RWPE2 (cell line): ENCODE results near the gene CCSER2.
A peak's percentile ranks its signal among the peaks of the same experiment; 100 is the strongest.

ENCODE experiments used
- ATAC-seq: fragments of 200-7000 bp; cut with Tn5 transposase; 3 replicates; pipeline ENCODE4 v1.9.1; 2021; ENCODE audit warnings: low read depth
- DNase-seq: peaks from one replicate; pipeline ENCODE4 v3.0.0-alpha.2; 2020; ENCODE audit warnings: low spot score
- H3K27ac ChIP-seq: fragments of 450-650 bp; 2 replicates; pipeline ENCODE4 v1.5.1; 2017; ENCODE audit warnings: mild to moderate bottlenecking; ENCODE audit not compliant: poor library complexity, severe bottlenecking
- H3K27me3 ChIP-seq: fragments of 250-450 bp; sonication (Bioruptor Pico); 2 replicates; pipeline ENCODE4 v1.5.1; 2021; ENCODE audit warnings: mild to moderate bottlenecking, moderate library complexity; ENCODE audit not compliant: insufficient read depth, poor library complexity, severe bottlenecking
- H3K36me3 ChIP-seq: fragments of 250-450 bp; sonication (Bioruptor Pico); 2 replicates; pipeline ENCODE4 v1.5.1; 2020; ENCODE audit warnings: low read depth, mild to moderate bottlenecking, moderate library complexity
- H3K4me1 ChIP-seq: fragments of 250-450 bp; sonication (Bioruptor Pico); 2 replicates; pipeline ENCODE4 v1.5.1; 2021; ENCODE audit warnings: mild to moderate bottlenecking, moderate library complexity; ENCODE audit not compliant: insufficient read depth, poor library complexity, severe bottlenecking
- H3K4me3 ChIP-seq: fragments of 250-450 bp; sonication (Bioruptor Pico); 2 replicates; pipeline ENCODE4 v1.5.1; 2021; ENCODE audit warnings: mild to moderate bottlenecking, moderate library complexity; ENCODE audit not compliant: severe bottlenecking
- H3K9me3 ChIP-seq: fragments of 250-450 bp; sonication (Bioruptor Pico); 2 replicates; pipeline ENCODE4 v1.5.1; 2021; ENCODE audit warnings: mild to moderate bottlenecking, moderate library complexity; ENCODE audit not compliant: severe bottlenecking
- TF ChIP-seq, protein P1 (sequence below): fragments of 450-650 bp; IDR thresholded peaks from one replicate; pipeline ENCODE4 v1.5.1; 2017; ENCODE audit warnings: mild to moderate bottlenecking, moderate library complexity; ENCODE audit not compliant: poor library complexity, severe bottlenecking

CCSER2 gene

DNA sequence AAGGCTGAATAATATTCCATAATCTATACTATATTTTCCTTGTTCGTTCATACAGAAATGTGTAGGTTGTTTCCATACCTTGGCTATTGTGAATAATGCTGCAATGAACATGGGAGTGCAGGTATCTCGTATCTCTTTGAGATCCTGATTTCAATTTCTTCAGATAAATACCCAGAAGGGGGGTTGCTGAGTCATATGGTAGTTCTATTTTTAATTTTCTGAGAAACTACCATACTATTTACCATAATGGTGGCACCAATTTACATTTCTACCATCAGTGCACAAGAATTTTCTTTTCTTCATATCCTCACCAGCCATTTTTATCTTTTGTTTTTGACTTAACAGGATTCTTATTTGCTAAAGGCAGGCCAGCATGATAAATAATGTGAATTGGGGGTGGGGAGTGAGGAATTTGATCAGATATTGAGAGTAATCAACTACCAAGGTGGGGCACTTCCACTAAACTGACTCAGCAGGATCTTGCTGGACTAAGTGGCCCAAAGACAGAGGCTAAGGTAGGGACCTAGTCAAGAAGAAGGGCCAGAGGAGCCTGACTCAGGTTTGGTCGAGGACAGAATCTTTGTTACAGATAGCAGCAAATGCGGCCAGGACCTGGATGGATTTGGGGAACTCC, 21.5 kb upstream of the CCSER2 start:
- Histone ChIP-seq H3K4me1 (no peaks in the 10 kb centered on the region), H3K4me3 (no peak overlapping the region), H3K27ac (no peak overlapping the region), H3K9me3 (no peaks in the 10 kb centered on the region), H3K36me3 (no peaks in the 10 kb centered on the region), H3K27me3 (no peaks in the 10 kb centered on the region)
- TF ChIP-seq, protein P1, sequence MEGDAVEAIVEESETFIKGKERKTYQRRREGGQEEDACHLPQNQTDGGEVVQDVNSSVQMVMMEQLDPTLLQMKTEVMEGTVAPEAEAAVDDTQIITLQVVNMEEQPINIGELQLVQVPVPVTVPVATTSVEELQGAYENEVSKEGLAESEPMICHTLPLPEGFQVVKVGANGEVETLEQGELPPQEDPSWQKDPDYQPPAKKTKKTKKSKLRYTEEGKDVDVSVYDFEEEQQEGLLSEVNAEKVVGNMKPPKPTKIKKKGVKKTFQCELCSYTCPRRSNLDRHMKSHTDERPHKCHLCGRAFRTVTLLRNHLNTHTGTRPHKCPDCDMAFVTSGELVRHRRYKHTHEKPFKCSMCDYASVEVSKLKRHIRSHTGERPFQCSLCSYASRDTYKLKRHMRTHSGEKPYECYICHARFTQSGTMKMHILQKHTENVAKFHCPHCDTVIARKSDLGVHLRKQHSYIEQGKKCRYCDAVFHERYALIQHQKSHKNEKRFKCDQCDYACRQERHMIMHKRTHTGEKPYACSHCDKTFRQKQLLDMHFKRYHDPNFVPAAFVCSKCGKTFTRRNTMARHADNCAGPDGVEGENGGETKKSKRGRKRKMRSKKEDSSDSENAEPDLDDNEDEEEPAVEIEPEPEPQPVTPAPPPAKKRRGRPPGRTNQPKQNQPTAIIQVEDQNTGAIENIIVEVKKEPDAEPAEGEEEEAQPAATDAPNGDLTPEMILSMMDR: no peak
- ATAC-seq: no peak
- no peak for DNase-seq

DNA sequence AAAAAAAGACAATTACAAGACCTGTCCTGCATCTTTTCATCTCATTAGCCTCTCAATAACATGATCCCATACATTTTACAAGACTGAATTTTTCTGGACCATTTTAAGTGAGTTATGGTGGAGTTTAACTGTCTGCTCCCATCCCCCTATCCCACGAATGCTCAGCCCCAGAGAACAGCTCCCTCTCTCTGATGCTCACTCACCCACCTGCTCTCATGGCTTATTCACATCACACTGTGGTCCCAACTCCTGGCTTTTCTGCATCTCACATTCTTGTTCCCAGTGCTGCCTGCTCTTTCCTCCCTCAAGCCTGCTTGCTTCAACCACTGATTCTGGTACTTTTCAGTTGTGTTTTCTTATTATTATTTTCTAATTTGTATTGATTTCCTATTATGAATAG, 20.4 kb upstream of the CCSER2 start:
- Histone ChIP-seq H3K4me1 (no peaks in the 10 kb centered on the region), H3K9me3 (no peaks in the 10 kb centered on the region), H3K27me3 (no peaks in the 10 kb centered on the region), H3K36me3 (no peaks in the 10 kb centered on the region), H3K27ac (no peak overlapping the region), H3K4me3 (no peak overlapping the region)
- ATAC-seq: no peak
- TF ChIP-seq, protein P1: no peak
- no peak for DNase-seq

DNA sequence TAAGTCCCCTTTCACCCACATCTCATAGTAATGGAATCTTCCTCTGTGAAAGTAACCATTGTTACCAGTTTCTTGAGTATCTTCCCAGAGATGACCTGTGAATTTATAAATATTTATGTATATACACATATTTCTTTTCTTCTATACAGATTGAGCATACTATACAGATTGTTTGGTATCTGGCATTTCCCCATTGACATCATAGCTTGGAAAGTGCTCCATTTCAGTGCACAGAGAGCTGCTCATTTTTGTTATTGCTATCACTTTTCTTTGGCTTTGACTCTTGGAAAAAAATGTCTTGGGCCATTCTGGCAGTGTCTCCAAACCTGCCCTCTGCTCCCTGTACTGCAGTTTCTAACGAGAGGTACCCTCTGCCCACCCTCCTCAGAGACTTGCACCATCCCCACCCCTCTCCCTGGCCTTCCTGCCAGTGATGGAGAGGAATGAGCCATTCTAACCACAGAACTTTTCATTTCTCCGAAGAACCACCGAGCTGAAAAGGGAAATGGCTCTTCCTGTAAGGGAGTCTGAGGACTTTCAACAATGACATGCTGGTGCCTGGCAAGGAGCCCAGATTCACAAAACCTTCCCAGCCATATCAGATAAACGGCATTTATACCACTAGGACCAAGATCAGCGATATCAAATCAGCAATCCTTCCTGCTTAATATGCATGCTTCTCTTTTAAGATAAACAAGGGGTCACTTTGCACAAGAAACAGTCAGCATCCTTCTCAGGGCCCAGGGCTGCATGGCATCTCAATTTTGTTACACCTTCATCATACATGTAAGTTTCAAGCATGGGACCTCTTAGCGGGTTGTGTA, 19.7 kb upstream of the CCSER2 start:
- Histone ChIP-seq H3K36me3 (no peaks in the 10 kb centered on the region), H3K9me3 (no peaks in the 10 kb centered on the region), H3K27me3 (no peaks in the 10 kb centered on the region), H3K27ac (no peak overlapping the region), H3K4me3 (no peak overlapping the region), H3K4me1 (peaks cover 2% of the 10 kb centered on the region)
- TF ChIP-seq, protein P1: no peak
- no peak; the same call in 2 of the 3 replicates for ATAC-seq
- DNase-seq: no peak

DNA sequence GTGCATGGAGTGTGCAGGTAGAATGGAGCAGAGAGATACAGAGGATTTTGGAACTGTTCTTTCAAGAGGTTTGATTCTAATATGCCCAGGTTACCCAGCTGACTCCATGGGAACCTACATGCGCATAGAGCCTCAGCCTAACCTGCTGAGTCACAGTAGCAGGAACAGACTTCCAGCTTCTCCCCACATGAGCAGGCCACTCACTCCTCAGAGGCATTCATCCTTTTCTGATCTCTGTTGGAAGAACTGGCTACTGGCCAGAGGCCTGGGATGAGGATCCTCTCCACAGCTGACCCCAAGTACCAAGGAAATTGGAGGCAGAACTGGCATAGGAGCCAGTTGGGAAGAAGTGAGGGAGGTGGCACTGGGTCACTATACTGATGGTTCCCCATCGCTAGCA, 17.9 kb upstream of the CCSER2 start:
- TF ChIP-seq, protein P1: no peak
- Histone ChIP-seq H3K9me3 (no peaks in the 10 kb centered on the region), H3K27ac (no peak overlapping the region), H3K4me1 (peaks cover 4% of the 10 kb centered on the region), H3K27me3 (no peaks in the 10 kb centered on the region), H3K4me3 (no peak overlapping the region), H3K36me3 (no peaks in the 10 kb centered on the region)
- ATAC-seq (0 out of 3 replicates have a peak, but pooled peaks have one; percentile 33), DNase-seq (no peak)

DNA sequence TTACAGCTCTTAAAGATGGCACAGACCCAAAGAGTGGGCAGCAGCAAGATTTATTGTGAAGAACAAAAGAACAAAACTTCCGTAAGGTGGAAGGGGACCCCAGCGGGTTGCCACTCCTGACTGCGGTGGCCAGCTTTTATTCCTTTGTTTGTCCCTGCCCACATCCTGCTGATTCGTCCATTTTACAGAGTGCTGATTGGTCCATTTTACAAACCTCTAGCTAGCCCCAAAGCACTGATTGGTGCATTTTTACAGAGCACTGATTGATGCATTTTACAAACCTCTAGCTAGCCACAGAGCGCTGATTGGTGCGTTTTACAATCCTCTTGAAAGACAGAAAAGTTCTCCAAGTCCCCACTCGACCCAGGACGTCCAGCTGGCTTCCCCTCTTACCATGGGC, 16.8 kb upstream of the CCSER2 start:
- Histone ChIP-seq H3K27ac (no peak overlapping the region), H3K9me3 (no peaks in the 10 kb centered on the region), H3K4me3 (no peak overlapping the region), H3K36me3 (no peaks in the 10 kb centered on the region), H3K4me1 (peaks cover 4% of the 10 kb centered on the region), H3K27me3 (no peaks in the 10 kb centered on the region)
- TF ChIP-seq, protein P1: no peak
- DNase-seq (no peak), ATAC-seq (no peak)
